Activated CD4-positive, alpha-beta T cell treated with anti-CD3 and anti-CD28 coated beads, Interleukin-10, Interleukin-2, amounts not matched to agents 100 ng/mL and 50 ng/mL, durations not matched to agents 16 hours and 8 hours (primary cell): Measurements from ENCODE around the gene CDCA4.

Experiments
- DNase-seq: peaks from one replicate; pipeline ENCODE4 v3.0.0-alpha.2; 2020

CDCA4 gene

DNA sequence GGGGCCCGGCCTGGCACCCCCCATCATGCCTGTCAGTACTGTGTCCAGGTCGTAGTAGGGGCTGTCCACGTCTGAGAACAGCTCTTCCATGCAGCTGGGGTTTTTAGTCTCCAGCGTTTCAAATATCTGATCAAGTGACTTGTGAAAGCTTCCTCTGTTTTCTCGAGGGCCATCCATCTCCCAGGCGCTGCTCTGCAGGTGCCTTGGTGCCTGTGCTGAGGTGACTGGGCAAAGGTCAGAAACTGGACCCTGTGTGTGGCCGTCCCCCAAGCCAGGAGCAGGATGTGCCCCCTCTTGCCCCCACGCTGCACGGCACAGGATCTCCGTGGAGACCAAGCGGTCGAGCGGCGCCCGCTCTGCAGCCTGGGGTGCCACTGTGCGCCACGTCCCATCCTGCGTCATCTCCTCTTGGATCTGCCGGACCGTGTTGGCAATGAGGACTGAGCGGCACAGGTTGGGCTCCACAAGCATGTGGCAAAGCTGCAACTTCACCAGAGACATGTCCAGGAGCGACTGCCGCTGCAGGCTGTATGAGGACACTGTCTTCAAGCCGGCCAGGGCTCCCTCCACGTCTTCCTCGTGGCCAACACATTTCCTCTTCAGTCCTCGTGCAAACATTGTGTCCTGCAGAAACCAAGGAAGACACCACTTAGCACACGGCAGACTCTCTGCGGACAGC is 9.4 kb downstream of the CDCA4 start:
- DNase-seq, result no peak

DNA sequence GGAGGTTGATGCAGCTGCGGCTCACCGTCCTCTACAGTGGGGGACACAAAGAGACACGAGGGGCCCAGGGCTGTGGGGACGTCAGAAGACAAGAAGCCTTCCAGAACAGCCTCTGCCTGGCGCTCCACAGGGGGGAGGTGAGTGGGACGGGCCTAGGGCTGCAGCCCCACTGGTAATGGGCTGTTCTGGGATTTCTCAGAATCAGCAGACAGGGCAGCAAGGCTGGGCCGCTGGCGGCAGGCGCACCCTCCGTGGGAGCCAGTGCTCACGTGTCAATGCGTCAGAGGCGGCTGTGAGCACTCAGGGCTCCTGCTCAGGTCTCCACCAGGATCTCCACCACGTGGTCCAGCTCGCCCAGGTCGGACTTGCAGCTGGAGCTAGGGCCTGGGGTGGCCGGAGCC is 10.0 kb downstream of the CDCA4 start:
- DNase-seq, result no peak

DNA sequence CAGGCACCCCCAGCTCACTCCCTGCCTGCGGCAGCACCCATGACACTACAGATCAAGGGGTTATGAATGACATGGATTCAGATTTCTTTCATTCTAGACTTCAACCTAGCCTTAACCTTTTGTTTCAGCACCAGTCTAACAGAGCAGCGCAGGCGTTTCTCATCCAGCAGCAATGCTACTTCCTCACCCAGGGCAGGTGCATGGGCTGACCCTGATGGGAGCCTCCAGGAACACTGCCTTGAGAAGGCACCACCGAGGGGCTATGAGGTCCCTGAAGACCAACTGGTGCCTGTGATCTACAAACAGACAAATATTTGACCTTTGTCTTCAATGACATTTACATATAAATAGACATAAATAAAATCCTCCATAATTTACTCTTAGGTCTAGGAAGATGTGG is 10.8 kb downstream of the CDCA4 start:
- no peak for DNase-seq

DNA sequence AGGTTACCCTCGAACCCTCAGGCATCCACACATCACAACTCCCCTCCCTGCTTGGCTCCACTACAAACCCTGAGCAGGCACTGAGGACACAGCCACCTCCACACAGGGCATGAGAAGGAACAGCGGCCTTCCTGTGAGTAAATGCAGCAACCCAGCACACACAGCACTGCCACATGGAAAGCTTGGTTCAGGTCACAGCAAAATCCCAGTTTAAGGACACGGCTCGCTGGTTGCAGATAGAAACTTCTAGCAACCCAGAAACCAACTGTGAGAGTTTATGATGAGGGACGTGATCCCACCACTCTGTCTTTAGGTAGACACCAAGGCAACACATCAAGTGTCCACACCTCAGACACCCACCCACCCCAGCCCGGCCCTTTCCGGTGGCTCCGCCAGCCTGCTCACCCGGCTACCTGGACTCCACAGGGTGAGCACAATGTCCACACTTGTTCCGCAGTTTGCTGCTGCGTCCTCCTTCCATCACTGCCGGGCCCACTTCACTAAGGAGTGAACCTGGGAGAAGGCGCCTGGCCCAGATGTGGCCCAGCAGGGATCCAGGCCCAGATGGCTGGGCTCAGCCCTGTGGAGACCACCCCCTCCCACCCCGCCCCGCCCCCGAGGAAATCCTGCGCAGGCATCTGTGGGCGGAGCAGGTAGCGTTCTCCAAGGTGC is 13.2 kb downstream of the CDCA4 start:
- no peak for DNase-seq

DNA sequence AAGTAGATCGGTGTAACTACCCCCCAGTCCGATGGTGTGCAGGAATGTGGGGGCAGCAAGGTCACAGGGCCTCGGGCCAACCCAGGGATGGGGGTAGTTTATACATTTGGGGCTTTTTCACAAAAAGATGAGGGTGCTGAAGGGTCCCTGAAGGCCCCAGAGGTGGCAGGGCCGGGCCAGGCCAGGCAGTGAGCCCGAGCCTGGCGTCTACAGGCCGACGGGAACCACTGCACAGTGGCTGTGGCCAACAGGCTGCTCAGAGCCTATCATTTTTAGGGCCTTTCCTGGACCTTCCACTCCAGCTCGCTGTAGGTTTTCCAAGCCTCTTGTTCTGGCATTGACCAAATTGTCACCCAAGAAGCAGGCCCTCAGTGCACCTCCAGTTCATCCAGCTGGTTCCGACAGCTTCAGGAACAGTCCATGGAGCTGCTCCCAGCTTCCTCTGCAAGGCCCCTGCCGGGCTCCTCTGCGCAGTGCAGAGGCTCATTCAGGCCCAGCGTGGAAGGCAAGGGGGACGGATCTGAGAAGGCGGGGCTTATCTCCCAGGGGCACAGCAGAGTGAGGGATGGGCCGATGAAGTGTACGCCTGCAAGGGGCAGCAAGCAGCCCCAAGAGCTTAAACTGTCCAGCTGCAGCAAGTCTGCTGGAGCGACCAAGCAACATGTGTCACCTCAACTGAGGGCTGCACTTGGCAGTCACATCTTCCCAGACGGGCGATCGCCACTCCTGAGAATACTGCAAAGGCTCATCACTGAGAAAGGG is 13.9 kb downstream of the CDCA4 start:
- no peak for DNase-seq

DNA sequence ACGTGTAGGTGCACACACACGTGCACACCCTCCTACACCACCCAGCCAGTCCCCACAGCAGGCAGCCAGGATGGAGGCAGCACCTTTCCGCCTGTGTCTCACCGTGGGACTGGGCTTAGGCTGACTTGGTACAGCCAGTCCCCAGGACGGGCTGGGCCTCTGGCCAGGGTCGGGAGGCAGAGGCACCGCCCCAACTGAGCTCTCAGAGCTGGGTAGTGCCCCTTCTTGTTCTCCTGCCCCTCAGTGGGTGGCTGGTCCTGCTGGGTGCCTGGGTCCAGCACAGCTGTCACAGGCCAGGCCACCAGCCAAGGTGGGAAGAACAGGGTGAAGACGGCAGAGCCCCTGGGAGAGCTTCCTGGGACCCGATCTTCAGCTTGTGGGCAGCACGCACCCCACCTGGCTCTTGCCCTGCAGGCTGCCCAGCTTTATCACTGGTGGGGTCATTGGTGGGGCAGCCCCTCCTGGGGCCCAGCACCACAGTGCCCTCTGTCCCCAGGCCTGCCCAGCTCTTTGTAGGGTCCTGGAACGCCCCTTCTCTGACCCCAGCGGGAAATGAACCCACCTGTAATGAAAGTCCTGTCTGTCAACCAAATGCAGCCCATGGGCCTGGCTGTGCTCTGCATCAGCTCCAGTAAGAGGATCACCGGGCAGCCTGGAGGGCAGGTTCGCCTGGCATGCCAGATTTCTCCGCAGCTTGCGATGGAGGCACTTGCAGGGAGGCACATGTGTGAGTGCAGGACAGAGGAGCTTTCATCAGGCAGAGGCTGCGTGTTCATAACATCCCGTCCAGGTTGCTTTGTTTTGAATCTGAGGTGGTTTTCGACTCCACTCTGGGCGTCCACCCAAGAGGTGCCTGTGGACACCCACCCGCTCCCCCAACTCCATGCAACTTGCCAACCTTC is 14.7 kb downstream of the CDCA4 start:
- no peak for DNase-seq

DNA sequence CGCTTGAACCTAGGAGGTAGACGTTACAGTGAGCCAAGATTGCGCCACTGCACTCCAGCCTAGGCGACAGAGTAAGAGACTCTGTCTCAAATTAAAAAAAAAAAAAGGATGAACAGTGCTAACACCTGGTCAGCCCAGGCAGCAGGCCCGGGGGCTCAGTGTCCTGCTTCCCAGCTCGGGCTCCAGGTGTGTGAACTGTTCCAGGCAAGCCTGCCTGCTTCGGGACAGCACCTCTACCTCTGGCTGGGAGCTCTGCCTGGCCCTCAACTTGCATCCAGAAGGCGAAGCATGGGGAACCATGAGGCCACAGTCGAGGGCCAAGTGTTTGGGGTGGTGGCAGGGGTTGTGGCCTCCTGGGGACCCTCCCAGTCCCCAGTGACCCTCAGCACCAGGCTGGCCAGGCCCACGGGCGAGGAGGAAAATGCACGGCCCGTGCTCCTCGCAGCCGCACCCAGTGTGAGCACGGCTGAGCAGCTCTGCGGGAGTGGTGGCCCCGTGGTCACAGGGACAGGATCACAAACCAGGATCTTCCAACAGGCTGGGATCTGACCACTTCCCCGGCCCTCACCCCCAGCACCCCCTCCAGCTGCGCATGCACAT is 15.5 kb downstream of the CDCA4 start:
- no peak for DNase-seq

DNA sequence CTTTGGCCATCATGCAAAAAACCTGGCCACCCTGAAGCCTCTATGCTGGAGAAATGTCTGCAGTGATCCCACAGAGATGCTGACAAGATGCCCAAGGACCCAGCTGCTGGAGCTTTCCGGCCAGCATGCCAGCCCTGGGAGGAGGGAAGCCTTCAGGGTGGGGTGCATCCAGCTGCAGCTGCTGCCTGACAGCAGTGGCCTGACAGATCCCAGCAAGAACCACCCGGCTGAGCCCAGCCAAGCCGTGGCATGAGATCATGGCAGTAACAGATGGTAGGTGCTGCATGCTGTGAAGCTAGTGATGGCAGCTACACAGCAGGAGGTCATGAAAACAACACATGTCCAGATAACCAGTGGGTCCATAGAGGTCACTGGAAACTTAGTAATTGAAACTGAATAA is 21.5 kb downstream of the CDCA4 start:
- no peak for DNase-seq

DNA sequence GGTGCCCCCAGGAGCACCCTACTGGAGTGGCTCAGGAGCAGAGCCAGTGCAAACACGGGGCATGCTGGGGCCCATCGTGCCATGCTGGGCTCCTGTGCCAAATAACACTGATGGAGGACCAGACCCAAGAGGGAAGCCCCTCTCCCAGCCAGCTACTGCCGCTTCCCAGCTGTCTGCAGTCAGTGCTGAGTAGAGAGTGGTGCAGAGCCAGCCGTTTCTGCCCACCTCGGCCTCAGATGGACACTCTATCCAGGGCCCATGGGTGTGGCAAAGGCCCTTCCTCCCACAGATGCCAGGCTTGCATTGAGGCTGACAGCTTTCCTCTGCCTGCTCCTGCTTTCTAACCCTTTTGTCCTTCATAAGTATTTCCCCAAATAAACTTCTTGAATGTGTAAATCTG is 22.1 kb downstream of the CDCA4 start:
- no peak for DNase-seq

DNA sequence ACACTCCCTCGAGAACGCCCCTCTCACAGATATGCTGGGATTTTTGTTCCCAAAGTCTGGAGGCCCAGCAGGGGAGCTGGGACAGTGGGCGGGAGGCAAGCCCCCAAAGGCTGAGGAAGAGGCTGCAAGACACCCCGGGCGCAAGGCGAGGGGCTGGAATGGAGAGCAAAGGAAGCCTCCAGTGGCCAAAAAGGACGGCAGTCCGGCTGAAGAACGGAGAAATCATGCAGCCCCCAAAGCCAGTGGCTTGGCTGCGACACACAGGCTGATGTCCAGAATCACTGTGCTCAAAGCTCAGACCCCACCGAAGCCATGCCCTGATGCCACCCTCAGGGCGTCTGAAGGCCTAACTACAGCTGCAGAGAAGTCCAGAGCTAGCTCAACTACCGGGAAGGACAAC is 24.4 kb downstream of the CDCA4 start:
- DNase-seq, result no peak

DNA sequence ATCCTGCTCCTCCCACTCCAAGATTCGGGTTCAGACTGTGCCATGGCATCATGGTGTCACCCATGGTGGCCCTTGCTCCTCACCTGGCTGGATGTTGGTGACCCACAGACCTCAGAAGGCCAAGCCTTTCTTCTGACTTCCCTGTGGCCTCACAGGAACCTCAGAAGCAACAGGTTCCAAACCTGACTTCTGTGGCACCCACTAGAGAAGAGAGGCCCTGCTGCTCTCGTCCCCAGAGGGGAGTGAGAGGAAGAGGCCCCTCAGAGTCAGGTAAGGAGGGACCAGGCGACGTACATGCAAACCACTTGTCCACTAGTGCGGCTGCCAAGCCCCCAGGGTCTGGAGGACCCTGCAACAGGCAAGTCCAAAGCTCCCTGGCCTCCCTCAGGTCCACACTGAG is 24.9 kb downstream of the CDCA4 start:
- no peak for DNase-seq

DNA sequence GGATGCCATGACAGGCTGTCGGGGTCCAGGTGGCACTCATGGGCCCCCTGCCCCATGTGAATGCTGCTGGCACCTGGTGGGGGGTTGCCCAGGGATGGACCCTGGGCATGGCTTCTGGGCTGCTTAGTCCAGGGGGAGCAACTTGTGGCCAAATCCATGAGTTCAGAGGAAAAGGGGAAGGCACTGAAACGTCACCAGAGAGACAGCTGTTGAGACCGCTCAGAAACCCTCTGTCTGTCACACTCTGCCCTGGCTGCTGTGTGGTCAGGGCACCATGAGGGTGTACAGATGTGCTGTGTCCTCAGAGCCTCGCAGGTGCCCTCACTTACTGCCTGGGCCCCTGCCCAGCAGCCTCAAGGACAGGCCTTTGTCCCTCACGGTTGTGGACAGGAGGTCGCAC is 25.9 kb downstream of the CDCA4 start:
- DNase-seq, result no peak

DNA sequence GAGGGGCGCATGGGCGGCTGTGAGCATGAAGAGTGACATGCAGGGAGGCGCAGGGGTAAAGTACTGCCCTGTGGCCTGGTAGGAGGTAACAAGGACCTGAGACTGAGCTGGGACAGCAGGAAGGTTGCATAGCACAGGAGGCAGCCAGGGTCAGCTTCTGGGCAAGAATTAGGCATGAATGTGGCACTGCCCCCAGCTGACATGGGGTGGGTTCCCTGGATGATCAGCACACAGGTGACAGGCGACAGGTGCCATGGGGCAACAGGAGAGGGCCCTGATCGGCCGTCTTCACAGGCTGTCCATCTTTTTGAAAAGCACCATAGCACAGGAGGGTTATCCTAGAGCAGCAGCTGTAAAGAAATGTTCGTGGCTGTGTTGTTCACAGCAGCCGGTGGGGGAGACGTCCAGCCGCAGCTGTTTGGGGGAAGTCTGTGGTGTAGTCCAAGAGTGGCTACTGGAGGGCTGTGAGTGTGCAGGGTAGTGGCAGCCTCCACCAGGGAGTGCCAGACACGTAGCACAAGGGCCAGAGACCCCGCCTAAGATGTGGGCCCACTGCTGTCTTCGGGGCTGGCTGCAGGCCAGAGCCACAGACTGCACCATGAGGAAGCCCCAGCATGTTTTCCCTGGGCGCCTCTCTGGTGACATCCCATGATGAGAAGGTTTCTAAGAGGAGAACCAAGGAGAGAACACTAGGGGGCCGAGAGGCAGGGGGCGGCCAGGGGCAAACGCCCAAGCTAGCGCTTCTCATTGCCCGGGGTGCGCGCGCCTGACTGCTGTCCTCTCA is 26.9 kb downstream of the CDCA4 start:
- no peak for DNase-seq

DNA sequence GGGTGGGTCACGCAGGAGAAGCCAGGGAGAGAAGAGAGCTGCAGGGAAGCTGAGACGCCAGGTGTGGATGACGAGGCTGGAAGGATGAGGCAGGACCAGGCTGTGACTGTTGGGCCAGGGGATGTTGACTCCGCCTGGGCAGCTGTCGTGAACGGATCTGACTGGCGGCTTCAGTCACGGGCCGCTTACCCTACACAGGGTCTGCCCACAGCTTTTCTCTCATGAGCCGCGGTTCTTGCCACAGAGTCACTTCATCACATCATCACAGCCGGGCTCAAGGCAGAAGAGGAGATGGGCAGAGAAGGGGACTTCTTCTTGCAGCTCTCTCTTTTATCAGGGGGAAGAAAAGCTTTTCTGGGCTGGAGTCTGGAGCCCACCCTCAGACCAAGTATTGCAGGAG is 27.6 kb downstream of the CDCA4 start:
- DNase-seq, result no peak

DNA sequence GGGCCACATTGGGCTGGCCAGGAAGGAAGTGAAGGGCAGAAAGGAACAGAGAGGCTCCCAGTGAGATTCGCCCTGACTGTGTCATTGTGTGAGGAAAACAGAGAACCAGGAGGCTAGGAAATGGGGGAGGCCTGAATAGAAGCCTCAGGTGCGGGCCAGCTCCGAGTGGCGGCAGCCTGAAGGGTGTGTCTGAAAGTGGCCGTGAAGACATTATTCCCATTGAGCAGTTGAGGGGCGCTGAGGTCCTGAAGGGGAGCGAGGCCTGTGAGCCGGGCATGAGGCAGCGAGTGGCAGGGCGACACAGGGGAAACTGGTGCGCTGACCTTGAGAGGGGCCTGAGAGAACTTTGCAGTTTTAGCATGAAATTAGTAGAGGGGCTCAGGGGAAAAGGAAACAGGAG is 28.4 kb downstream of the CDCA4 start:
- DNase-seq, result no peak

DNA sequence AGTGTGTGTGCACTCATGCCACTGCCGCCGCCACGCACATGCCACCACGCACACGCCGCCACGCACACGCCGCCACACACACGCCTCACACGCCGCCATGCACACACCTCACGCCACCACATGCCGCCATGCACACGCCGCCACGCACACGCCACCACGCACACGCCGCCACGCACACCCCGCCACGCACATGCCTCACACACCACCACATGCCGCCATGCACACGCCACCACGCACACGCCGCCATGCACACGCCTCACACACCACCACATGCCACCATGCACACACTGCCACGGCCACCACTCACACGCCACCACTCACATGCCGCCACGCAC is 29.0 kb downstream of the CDCA4 start:
- no peak for DNase-seq

DNA sequence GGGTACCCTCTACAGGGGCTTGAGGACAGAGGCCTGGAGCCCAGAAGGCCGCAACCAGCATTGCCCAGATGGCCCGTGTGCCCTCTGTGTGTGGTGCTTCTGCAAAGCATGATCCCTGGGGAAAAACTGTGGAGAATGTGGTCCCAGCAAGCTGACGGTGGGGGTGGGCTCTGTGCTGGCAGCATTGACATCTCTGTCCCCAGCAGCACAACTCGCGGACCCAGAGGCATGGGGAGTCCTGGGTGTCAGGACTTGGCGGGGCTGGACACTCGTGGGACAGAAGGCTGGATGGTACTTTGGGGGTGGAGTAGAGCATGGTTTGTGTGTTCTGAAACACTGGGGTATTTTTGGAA is 31.0 kb downstream of the CDCA4 start:
- no peak for DNase-seq

DNA sequence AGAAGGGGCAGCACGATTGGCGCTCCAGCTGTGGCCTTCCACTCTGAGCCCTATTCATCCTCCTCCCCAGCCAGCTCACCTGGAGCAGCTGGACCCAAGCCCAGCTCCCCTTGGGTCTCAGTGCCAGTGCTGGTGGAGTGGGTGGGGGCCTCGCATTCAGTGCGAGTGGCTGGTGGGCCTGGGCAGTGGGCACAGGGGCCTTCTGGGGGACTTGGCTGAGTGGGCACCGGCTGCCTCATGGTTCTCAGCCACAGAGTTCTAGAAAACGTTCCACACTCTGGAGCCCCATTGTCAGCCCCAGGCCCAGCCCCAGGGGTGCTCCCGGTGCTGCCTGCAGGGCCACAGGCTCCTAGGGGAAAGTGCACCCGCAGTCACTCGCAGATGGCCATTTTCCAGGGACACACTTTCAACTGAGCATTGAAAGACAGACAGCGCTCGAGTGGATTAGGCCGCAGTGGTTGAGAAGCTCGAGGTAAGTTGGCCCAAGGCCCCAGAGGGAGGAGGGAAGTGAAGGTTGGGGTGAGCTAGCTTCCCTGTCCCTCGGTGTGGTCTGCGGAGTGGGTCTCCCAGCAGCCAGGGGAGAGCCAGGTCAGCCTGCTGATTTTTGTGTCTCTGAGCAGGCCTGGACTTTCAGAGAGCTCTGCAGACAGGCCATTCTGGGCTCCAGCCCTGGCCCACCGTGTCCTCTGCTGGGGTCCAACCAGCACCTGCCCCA is 31.5 kb downstream of the CDCA4 start:
- DNase-seq, result no peak

DNA sequence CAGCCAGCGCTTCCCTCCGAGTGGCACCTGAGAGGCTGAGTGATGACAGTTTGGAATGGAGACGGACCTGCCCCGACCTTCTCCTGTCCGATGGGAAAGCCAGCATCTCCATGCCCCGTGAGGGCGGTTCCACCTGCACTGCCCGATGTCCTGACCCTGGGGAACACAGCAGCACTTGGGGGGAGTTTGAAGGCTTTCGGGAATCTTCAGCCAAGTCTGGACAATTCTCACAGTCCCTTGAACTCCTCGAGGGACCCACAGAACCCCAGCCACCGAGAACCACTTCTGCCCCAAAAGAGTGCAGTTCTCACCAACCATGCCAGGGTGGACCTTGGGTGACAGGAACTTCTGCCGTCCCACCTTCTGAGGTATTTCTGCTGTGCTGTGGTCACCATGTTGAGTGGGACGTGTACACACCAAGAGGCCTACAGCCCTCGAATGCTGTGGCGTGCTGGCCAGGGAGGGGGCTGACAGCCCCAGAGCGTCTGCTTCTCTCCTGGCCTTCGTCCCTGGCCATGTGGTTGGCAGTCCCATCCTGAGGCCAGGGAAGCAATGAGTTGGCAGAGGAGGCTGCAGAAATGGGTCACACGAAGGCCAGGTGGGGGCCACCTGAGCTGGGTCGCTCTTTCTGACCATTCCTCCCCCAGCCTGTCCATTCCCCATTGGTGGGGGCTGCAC is 34.3 kb downstream of the CDCA4 start:
- DNase-seq, result no peak

DNA sequence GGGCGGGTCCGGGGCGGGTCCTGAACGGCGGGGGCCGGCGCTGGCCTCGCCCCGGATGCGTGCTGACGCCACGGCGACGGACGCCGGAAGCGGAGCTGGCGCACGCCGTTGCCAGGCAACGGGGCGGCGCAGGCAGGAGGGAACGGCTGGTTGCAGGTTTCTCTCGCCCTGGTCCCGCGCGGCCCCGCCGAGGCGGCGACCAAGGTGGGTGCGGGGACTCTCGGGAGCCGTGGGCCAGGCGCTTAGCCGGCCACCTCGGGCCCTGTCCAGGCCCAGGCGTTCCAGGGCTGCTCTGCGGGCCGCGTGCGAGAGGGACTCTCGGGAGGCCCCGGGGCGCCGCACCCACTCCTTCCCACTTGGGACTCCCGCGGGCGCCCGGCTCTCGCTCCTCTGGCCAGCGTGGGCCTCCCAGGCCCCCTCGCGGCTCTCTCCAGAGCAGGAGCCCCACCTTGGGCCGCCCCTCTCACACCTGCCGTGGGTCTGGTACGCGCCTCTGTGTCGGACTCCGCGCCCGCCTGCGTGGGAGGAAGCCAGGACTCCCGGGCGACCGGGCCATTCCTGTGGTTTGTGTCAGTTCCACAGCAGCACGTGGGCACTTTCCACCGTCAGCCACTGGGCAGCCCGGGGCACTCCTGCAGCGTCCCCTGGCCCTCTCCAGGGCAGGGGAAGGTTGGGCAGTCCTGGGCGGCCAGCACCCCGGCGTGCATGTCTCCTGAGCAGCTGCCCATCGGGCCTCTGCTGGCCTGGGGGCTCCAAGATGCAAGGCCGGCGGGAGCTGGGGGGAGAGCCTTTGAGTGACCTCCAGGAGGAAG is 35.0 kb downstream of the CDCA4 start, which contains the start of gene CLBA1:
TSS of gene CLBA1 (plus strand) at position 114 of the 812 bp plus-strand sequence. CDS start at position 758, 644 bp downstream.
- peak; percentile 93 for DNase-seq
